ENCODE measurements around the gene GRAMD2B.
A peak's percentile ranks its signal among the peaks of the same experiment; 100 is the strongest.
"Not testable (repeated sequence)": the region's sequence is repeated elsewhere in the genome, so short reads cannot be mapped to it uniquely, and the experiment has no call there.

GRAMD2B gene

GRCh38 chr5:126422994-126423788 is at the start of gene GRAMD2B:
Gene GRAMD2B, plus strand, starts transcription at chr5:126423409. Its CDS starts 198 bp downstream, at chr5:126423607.
- Histone ChIP-seq H3K4me3 (ENCODE audit: low read depth, low read length) (peak within 1 kb of the TSS; percentile 90), H3K27ac (ENCODE audit: low read depth, low read length) (peak within 1 kb of the TSS; percentile 84), H2AFZ (ENCODE audit: low read length, unreplicated experiment) (peak within 1 kb of the TSS; percentile 53), H3K36me3 (ENCODE audit: insufficient read depth, low read length) (no peaks in the 10 kb centered on the region), H3K27me3 (ENCODE audit: insufficient read depth, low read length) (no peaks in the 10 kb centered on the region), H3K79me2 (ENCODE audit: control insufficient read depth, insufficient read depth, low read length, unreplicated experiment) (peaks cover 40% of the 10 kb centered on the region), H3K4me1 (ENCODE audit: control insufficient read depth, insufficient read depth, low read length, unreplicated experiment) (peaks cover 11% of the 10 kb centered on the region)

- no peaks in the 10 kb centered on the region for H3K36me3 ChIP-seq (ENCODE audit: insufficient read depth, low read length)
- no peaks in the 10 kb centered on the region for H3K27me3 ChIP-seq (ENCODE audit: insufficient read depth, low read length)
- no peak overlapping the region for H2AFZ ChIP-seq (ENCODE audit: low read length, unreplicated experiment)
- H3K4me1 ChIP-seq (ENCODE audit: control insufficient read depth, insufficient read depth, low read length, unreplicated experiment): peaks cover 25% of the 10 kb centered on the region
- no peaks in the 10 kb centered on the region for H3K79me2 ChIP-seq (ENCODE audit: control insufficient read depth, insufficient read depth, low read length, unreplicated experiment)
- no peak overlapping the region for H3K27ac ChIP-seq (ENCODE audit: low read depth, low read length)
- no peak overlapping the region for H3K4me3 ChIP-seq (ENCODE audit: low read depth, low read length)
These were observed 49.1 kb upstream of the GRAMD2B start for GRCh38 chr5:126374109-126374416.

- Histone ChIP-seq H3K27ac (ENCODE audit: low read depth, low read length) (no peak overlapping the region), H3K36me3 (ENCODE audit: insufficient read depth, low read length) (no peaks in the 10 kb centered on the region), H3K79me2 (ENCODE audit: control insufficient read depth, insufficient read depth, low read length, unreplicated experiment) (no peaks in the 10 kb centered on the region), H3K27me3 (ENCODE audit: insufficient read depth, low read length) (no peaks in the 10 kb centered on the region), H3K4me1 (ENCODE audit: control insufficient read depth, insufficient read depth, low read length, unreplicated experiment) (peaks cover 14% of the 10 kb centered on the region), H2AFZ (ENCODE audit: low read length, unreplicated experiment) (no peak overlapping the region), H3K4me3 (ENCODE audit: low read depth, low read length) (no peak overlapping the region)
These were observed 46.8 kb upstream of the GRAMD2B start for GRCh38 chr5:126376443-126376842.

- no peaks in the 10 kb centered on the region for H3K79me2 ChIP-seq (ENCODE audit: control insufficient read depth, insufficient read depth, low read length, unreplicated experiment)
- peaks cover 14% of the 10 kb centered on the region for H3K4me1 ChIP-seq (ENCODE audit: control insufficient read depth, insufficient read depth, low read length, unreplicated experiment)
- no peaks in the 10 kb centered on the region for H3K27me3 ChIP-seq (ENCODE audit: insufficient read depth, low read length)
- peak overlapping the region; percentile 50 for H2AFZ ChIP-seq (ENCODE audit: low read length, unreplicated experiment)
- no peak overlapping the region for H3K4me3 ChIP-seq (ENCODE audit: low read depth, low read length)
- H3K36me3 ChIP-seq (ENCODE audit: insufficient read depth, low read length): no peaks in the 10 kb centered on the region
- no peak overlapping the region for H3K27ac ChIP-seq (ENCODE audit: low read depth, low read length)
These were observed 45.8 kb upstream of the GRAMD2B start for GRCh38 chr5:126377424-126377823.

GRCh38 chr5:126380316-126380715 is 42.9 kb upstream of the GRAMD2B start:
- not testable (repeated sequence) for H3K36me3 ChIP-seq (ENCODE audit: insufficient read depth, low read length); H3K79me2 ChIP-seq (ENCODE audit: control insufficient read depth, insufficient read depth, low read length, unreplicated experiment); H3K4me3 ChIP-seq (ENCODE audit: low read depth, low read length); H2AFZ ChIP-seq (ENCODE audit: low read length, unreplicated experiment); H3K27ac ChIP-seq (ENCODE audit: low read depth, low read length); H3K27me3 ChIP-seq (ENCODE audit: insufficient read depth, low read length)
- peaks cover 31% of the 10 kb centered on the region for H3K4me1 ChIP-seq (ENCODE audit: control insufficient read depth, insufficient read depth, low read length, unreplicated experiment)

- H3K4me3 ChIP-seq (ENCODE audit: low read depth, low read length): no peak overlapping the region
- no peak overlapping the region for H3K27ac ChIP-seq (ENCODE audit: low read depth, low read length)
These were observed 40.0 kb upstream of the GRAMD2B start for GRCh38 chr5:126383246-126383645.

GRCh38 chr5:126383776-126384175 is 39.4 kb upstream of the GRAMD2B start:
- Histone ChIP-seq H3K27ac (ENCODE audit: low read depth, low read length) (no peak overlapping the region), H3K4me1 (ENCODE audit: control insufficient read depth, insufficient read depth, low read length, unreplicated experiment) (peaks cover 34% of the 10 kb centered on the region), H3K4me3 (ENCODE audit: low read depth, low read length) (no peak overlapping the region), H3K36me3 (ENCODE audit: insufficient read depth, low read length) (0 out of 2 replicates have a peak, but pooled peaks cover 3% of the 10 kb centered on the region), H3K27me3 (ENCODE audit: insufficient read depth, low read length) (no peaks in the 10 kb centered on the region), H2AFZ (ENCODE audit: low read length, unreplicated experiment) (no peak overlapping the region), H3K79me2 (ENCODE audit: control insufficient read depth, insufficient read depth, low read length, unreplicated experiment) (no peaks in the 10 kb centered on the region)

More at GRCh38 chr5:126383246-126383645, 40.0 kb upstream of the GRAMD2B start:
- Histone ChIP-seq H3K4me1 (ENCODE audit: control insufficient read depth, insufficient read depth, low read length, unreplicated experiment) (peaks cover 34% of the 10 kb centered on the region), H3K27me3 (ENCODE audit: insufficient read depth, low read length) (no peaks in the 10 kb centered on the region), H2AFZ (ENCODE audit: low read length, unreplicated experiment) (no peak overlapping the region), H3K36me3 (ENCODE audit: insufficient read depth, low read length) (0 out of 2 replicates have a peak, but pooled peaks cover 3% of the 10 kb centered on the region), H3K79me2 (ENCODE audit: control insufficient read depth, insufficient read depth, low read length, unreplicated experiment) (no peaks in the 10 kb centered on the region)

- peaks cover 34% of the 10 kb centered on the region for H3K4me1 ChIP-seq (ENCODE audit: control insufficient read depth, insufficient read depth, low read length, unreplicated experiment)
- H3K36me3 ChIP-seq (ENCODE audit: insufficient read depth, low read length): 0 out of 2 replicates have a peak, but pooled peaks cover 3% of the 10 kb centered on the region
- peak overlapping the region; percentile 80 for H3K27ac ChIP-seq (ENCODE audit: low read depth, low read length)
- no peak overlapping the region for H2AFZ ChIP-seq (ENCODE audit: low read length, unreplicated experiment)
- peak overlapping the region; percentile 40; the same call in 1 of the 2 replicates for H3K4me3 ChIP-seq (ENCODE audit: low read depth, low read length)
- H3K79me2 ChIP-seq (ENCODE audit: control insufficient read depth, insufficient read depth, low read length, unreplicated experiment): no peaks in the 10 kb centered on the region
- H3K27me3 ChIP-seq (ENCODE audit: insufficient read depth, low read length): no peaks in the 10 kb centered on the region
These were observed 38.2 kb upstream of the GRAMD2B start for GRCh38 chr5:126384985-126385384.

- H2AFZ ChIP-seq (ENCODE audit: low read length, unreplicated experiment): peak overlapping the region; percentile 73
These were observed 37.4 kb upstream of the GRAMD2B start for GRCh38 chr5:126385524-126386502.

GRCh38 chr5:126389179-126389578 is 34.0 kb upstream of the GRAMD2B start:
- H3K36me3 ChIP-seq (ENCODE audit: insufficient read depth, low read length): no peaks in the 10 kb centered on the region
- H2AFZ ChIP-seq (ENCODE audit: low read length, unreplicated experiment): no peak overlapping the region
- no peak overlapping the region for H3K4me3 ChIP-seq (ENCODE audit: low read depth, low read length)
- peaks cover 26% of the 10 kb centered on the region for H3K4me1 ChIP-seq (ENCODE audit: control insufficient read depth, insufficient read depth, low read length, unreplicated experiment)
- H3K27me3 ChIP-seq (ENCODE audit: insufficient read depth, low read length): no peaks in the 10 kb centered on the region
- H3K79me2 ChIP-seq (ENCODE audit: control insufficient read depth, insufficient read depth, low read length, unreplicated experiment): no peaks in the 10 kb centered on the region
- no peak overlapping the region for H3K27ac ChIP-seq (ENCODE audit: low read depth, low read length)

More at GRCh38 chr5:126385524-126386502, 37.4 kb upstream of the GRAMD2B start:
- Histone ChIP-seq H3K4me1 (ENCODE audit: control insufficient read depth, insufficient read depth, low read length, unreplicated experiment) (peaks cover 34% of the 10 kb centered on the region), H3K27me3 (ENCODE audit: insufficient read depth, low read length) (no peaks in the 10 kb centered on the region), H3K27ac (ENCODE audit: low read depth, low read length) (peak overlapping the region; percentile 80), H3K36me3 (ENCODE audit: insufficient read depth, low read length) (0 out of 2 replicates have a peak, but pooled peaks cover 3% of the 10 kb centered on the region), H3K79me2 (ENCODE audit: control insufficient read depth, insufficient read depth, low read length, unreplicated experiment) (no peaks in the 10 kb centered on the region), H3K4me3 (ENCODE audit: low read depth, low read length) (peak overlapping the region; percentile 40)

Measured in ACC112 (cell line).